Central memory CD4-positive, alpha-beta T cell (primary cell): ENCODE results near the gene TENM3.

Experiments used
- DNase-seq: peaks from one replicate; pipeline ENCODE4 v3.0.0; 2022

TENM3 gene

DNA sequence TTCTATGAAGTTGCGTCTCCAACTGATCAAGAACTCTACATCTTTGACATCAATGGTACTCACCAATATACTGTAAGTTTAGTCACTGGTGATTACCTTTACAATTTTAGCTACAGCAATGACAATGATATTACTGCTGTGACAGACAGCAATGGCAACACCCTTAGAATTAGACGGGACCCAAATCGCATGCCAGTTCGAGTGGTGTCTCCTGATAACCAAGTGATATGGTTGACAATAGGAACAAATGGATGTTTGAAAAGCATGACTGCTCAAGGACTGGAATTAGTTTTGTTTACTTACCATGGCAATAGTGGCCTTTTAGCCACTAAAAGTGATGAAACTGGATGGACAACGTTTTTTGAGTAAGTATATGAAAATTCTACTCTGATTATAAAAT lies 511.7 kb downstream of the TENM3 start:
- no peak for DNase-seq

DNA sequence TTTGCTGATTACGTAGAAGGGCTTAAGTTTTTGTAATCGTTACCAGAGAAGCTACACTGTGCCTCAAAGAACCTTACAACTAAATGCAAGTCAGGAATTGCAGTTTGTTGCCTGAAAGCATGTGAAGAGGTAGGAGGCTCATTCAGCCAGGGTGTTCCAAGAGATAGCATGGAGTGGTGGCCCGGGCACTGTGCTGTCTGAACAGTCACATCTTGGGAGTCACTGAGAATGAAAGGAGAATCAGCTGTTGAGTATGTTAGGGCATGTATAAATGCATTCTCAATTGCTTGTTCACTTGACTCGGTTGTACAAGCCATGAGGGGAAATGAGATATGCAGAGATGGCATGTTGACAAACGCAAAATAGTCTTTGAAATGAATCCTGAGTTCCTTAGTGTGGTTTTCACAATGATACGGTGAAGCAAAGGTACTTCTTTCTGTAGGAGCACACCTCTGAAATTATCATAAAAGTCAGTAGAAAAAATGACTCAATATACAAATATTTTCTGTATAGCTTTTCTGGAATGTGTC lies 513.0 kb downstream of the TENM3 start:
- no peak for DNase-seq

DNA sequence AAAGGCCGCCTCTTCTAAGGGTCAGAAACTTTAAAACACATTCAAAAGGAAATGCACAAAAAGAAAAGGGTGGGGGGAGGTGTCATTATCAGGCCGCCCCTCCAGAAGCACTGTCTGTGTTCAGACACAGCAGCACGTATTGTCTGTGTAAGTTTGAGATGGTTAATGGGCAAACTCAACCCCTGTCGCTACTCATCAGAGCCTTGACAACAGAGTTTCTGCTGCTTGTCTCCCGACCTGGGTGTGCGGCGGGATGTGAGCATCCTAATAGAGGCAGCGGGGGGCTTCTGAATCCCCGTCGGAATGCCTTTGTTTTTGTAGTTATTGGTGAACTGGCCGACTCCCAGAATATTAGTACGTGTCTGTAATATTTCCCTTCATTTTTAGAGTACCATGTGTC lies 515.1 kb downstream of the TENM3 start:
- DNase-seq, result no peak

DNA sequence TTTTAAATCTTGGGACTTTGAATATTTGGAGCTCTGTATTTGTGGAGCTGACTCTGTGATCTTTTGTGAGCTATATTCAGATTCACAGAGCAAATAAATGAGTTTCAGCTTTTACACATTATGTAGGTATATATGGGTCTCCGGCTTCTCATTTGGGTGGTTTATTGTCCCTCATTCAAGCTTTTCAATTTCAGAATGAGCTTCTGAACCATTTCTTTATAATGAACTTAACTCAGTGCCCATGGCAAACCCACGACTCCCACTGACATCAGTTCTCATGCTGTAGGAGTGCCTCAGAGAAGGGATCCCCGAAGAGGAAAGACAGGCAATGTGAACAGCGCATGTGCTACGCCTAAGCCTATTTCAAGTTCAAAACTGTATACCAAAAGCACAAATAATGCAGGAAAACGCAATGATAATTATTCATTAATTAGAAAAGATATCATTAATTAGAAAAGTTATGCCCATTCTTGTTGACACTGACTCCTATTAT lies 517.4 kb downstream of the TENM3 start:
- DNase-seq, result no peak

DNA sequence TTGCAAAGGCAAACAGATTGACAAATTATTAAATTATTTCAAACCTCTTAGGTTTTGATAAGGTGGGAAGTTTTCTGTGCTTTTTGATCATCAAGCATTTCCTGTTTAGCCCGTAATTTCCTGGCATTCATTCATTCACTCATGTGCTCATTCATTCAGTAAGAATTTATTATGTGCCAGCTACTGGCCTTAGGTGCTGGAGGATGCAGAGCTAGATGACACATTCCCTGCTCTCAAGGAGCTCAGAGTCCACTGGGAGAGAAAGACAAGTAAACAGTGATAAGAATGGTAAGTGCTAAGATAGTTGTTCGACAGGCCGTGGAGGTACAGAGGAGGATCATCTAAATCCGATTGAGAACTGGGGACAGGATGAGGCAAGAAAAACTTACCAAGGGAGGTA lies 520.9 kb downstream of the TENM3 start:
- no peak for DNase-seq

GRCh38 chr4:182764642-182765041 lies 521.4 kb downstream of the TENM3 start:
- DNase-seq, result no peak

DNA sequence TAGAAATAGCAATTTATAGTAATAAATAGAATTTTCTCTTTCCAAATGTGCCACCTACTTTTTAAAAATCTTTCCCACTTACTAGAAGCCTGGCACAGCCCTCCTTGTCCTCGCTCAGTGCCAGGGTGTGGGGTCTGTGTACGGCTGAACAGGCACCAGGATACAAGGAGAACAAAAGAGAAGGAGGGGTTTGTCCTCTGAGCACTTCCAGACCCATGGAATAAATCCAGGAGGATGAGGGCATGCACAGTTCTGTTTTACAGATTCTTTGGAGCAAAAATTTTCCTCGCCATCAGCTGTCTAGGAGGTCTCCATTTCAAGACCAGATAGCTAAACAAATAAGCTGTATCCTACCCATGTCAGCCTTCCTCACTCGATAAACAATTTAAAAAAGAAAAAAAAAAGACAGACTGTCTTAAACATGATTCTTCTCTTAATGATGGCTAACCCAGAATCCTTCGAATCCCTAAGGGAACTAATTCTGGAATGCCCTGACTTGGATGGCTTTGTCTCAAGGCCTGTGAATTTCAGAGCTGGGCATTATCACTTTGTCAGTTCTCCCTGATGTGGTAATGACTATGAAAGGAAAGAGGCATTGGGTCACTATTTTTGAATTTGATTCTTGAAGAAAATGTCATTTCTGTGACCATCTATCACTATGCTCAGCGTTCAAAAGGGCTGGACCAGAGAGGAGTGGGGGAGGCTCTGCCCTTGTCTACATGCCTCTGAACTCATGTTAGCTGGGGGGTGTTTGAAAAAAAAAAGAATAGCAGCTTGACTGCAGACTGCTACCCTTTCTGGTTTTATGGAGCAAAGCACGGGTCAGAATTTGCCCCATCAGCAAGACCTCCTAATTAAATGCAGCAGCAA lies 523.0 kb downstream of the TENM3 start:
- no peak for DNase-seq

DNA sequence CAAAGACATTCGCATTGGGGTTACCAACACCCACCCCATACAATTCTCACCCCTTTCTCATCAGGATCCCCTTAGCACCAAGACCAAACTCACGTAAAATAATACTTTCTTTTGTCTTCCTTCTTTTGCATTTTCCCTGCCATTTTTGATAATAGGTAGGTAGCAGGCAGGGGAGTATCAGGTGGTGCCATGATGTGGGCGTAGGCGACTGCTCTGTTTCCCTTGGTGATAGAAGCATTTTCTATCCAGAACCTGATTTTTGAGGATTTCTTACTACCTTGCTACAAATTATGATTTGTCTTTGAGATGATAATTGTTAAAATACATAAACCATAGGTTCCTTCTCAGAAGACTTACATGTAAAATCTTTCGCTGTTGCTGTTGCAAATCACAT lies 523.7 kb downstream of the TENM3 start:
- DNase-seq, result no peak

DNA sequence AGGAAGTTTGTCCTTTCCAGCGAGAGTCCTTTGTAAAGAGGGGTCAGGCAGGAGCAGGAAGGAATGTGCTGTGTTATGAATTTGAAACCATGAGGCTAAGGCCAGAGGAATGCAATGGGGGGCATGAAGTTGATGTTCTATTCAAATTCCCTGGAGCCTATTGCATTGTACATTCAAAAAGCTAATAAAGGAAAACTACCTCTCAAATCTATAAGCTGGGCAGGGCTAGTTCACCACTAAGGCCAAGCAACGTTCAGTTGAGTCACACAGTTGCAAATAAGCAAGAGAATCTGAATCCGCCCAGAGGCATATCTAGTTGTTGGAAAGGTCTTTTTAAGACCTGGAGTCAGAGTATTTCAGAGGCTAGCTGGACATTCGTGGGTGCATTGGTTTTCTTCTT lies 525.6 kb downstream of the TENM3 start:
- DNase-seq, result no peak

GRCh38 chr4:182770259-182770995 lies 527.2 kb downstream of the TENM3 start:
- DNase-seq, result no peak

DNA sequence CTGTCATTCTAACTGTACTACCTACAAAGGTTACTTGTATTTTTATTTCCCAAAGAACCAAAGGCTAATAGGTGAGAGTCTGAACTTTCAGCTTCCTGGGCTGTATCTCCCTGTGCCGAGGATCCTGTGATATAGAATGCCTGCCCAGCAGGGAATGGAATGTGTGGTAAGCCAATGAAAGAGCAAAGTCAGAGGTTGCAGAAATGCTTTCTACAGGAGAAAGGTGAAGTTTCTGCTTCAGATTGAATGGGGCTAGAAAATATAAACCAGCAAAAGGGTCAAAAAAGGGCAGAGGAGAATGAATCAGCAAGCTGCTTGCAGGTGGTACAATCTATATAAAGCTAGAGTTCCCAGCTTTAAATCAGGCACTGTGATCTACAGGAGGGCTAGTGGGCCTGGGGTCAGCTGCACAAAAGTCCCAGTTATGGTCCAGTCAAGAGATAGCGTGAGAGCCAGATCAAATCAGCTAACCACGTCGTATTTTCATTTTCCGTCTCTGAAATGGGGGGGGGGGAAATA lies 527.9 kb downstream of the TENM3 start:
- no peak for DNase-seq

- DNase-seq, result no peak
Measured at GRCh38 chr4:182775075-182775474, 531.9 kb downstream of the TENM3 start.

DNA sequence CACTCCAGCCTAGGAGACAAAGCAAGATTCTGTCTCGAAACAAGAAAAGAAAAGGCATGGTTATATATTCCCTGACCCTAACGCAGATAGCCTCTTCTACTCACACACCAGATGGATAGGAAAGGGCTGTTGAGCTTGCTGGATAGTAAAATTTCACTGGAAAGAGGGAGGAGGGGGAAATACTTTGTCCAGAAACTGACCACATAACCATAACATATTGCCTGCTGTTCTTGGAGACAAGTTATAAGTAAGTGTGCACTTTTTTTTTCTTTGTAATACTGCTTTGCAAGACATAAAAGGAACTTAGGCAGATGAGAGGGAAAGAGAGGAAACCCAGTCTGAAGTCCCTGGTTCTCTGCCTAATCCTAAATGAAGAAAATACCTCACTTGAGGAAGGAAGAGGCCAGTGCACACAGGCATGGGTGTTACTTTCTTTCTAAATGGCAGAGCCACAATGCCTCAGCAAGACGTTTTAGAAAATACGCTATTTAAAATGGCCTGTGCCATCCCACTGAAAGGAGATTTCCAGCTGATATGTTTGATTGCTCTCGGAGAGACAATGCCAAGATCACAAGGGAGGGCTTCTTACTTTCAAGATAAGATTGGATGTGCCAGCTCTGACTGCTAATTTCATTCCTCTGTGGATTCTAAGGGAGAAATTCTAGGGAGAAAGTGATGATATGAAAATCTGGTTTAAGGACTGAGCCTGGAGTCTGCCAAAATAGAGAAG lies 533.3 kb downstream of the TENM3 start:
- DNase-seq, result no peak

- no peak for DNase-seq
Measured at GRCh38 chr4:182778222-182778982, 535.2 kb downstream of the TENM3 start.

DNA sequence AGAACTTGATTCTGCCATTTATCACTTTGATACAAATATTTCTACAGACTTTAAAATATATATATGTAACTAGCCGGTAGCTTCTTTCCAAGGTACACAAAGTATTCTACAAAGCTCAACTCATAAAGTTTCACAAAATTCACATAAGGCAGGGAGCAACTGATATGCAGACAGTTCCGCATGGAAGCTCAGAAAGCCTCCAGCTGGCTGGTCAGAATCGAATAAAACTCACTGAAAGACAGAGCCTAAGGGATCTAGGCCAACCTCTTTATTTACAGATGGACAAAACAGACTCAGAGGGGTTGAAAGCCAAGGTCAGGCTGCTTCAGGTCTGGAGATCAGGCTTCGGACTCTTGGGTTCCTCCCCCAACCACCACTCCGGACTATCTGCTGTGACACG lies 543.8 kb downstream of the TENM3 start:
- DNase-seq, result no peak

DNA sequence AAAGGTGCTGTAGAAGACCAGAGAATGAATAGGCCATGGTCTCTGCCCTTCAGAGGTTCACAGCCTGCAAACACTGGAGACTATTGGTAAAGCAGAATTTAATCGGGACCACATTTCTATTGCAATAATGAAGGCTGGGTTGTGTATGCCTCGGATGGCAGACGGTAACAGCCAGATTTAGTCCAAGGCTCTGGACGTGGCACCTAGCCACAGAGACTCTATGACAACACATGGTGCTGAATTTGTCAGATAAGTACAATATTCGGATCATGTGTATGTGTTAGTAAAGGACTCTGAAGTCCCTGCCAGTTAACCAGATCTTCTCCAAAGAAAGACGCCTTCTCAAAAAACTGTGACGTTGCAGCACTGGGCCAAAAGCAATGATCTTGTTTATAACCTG lies 545.0 kb downstream of the TENM3 start:
- DNase-seq, result no peak

- DNase-seq, result no peak
Measured at GRCh38 chr4:182789529-182789928, 546.3 kb downstream of the TENM3 start.

- DNase-seq, result no peak
Measured at GRCh38 chr4:182795446-182796238, 552.4 kb downstream of the TENM3 start.

DNA sequence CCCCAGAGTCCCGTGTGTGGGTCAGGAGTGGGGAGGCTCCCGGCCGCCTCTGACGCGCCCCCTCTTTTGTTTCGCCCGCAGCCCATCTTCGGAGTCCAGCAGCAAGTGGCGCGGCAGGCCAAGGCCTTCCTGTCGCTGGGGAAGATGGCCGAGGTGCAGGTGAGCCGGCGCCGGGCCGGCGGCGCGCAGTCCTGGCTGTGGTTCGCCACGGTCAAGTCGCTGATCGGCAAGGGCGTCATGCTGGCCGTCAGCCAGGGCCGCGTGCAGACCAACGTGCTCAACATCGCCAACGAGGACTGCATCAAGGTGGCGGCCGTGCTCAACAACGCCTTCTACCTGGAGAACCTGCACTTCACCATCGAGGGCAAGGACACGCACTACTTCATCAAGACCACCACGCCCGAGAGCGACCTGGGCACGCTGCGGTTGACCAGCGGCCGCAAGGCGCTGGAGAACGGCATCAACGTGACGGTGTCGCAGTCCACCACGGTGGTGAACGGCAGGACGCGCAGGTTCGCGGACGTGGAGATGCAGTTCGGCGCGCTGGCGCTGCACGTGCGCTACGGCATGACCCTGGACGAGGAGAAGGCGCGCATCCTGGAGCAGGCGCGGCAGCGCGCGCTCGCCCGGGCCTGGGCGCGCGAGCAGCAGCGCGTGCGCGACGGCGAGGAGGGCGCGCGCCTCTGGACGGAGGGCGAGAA lies 556.5 kb downstream of the TENM3 start:
- DNase-seq, result no peak

- no peak for DNase-seq
Measured at GRCh38 chr4:182800216-182800515, 557.0 kb downstream of the TENM3 start.

DNA sequence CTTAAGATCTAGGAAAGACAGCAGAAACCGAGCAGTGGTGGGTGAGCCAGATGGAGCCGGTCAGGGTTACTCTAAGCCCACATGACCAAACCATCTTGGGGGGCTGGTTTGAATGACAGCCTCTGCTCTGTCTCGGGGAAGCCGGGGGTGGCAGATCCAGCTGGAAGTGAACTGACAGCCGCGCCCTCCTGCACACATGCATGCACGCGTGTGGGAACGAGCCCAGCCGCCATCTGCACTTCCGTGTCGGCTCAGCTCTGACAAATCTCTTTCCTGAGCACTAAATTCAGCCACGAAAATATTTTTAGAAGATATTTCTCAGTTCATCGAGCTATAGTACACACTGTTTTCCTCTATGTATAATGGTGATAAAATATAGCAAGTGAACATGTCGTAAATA lies 558.4 kb downstream of the TENM3 start:
- no peak for DNase-seq
